Kidney glomerular epithelial cell (primary cell): Measurements from ENCODE around the gene SPDYE18.
"Not testable (repeated sequence)": the region's sequence is repeated elsewhere in the genome, so short reads cannot be mapped to it uniquely, and the experiment has no call there.

Experiments
- DNase-seq: peaks from one replicate; lab custom pipeline; 2025; lab: John Stamatoyannopoulos, UW

The SPDYE18 gene

GRCh38 chr7:77005461-77006057 lies 56.8 kb downstream of the SPDYE18 start:
- not testable (repeated sequence) for DNase-seq

DNA sequence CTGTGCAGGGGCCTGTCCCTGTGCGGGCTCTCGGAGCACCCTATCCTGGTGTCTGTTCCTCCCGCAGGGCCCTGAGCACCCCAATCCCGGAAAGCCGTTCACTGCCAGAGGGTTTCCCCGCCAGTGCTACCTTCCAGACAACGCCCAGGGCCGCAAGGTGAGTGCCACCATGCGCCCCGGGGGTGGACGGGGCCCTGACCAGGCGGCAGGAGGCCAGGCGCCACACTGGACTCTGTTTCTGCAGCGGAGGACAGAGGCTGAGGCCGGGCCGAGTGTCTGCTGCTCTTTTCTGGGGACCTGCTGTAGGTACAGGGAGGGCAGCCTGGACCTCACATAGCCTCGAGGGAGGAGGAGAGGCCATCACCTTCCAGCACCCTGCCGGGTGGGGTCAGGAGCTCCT lies 58.2 kb downstream of the SPDYE18 start:
- not testable (repeated sequence) for DNase-seq

DNA sequence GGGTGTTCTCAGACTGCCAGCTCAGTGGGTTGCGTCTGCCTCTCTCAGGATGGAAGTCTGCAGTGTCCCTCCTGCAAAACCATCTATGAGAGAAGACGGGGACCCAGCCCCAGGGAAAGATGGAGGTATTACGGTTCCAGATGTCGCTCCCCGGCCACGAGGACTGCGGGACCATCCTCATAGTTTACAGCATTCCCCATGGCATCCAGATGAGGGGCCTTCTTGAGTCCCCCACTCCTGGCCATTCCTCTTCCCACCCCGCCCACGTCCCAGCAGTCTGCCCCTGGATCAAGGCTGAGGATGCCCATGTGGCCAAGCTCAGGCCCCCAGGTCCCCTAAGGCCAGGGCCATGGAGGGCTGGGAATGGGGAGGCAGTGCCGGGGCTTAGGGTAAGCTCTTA lies 59.1 kb downstream of the SPDYE18 start:
- DNase-seq, result not testable (repeated sequence)

GRCh38 chr7:77002678-77003233 lies 59.6 kb downstream of the SPDYE18 start:
- DNase-seq, result not testable (repeated sequence)

DNA sequence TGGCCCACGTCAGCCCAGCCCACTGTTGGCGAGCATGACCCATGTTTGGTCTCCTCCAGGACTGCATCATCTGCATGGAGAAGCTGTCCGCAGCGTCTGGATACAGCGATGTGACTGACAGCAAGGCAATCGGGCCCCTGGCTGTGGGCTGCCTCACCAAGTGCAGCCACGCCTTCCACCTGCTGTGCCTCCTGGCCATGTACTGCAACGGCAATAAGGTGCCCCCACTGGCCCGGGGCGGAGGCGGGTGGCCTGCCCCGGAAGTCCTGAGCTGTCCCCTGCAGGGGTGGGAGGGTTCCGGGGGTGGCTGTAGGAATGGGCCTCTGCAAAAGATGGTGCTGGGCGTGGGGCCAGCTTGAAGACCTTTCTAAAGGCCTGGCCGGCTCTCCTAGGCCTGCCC lies 60.3 kb downstream of the SPDYE18 start:
- DNase-seq, result not testable (repeated sequence)
